IPS DF 4.7 (cell line): ENCODE data around the gene WWOX.

Experiments used
- DNase-seq: peaks from one replicate; pipeline ENCODE4 v3.0.0-alpha.2; 2013; ENCODE audit warnings: low spot score; ENCODE audit errors: extremely low read depth

WWOX gene

GRCh38 chr16:78294538-78295225 lies 195.2 kb downstream of the WWOX start:
- DNase-seq = no peak

- DNase-seq = no peak
Measured at GRCh38 chr16:78297066-78297666, 197.7 kb downstream of the WWOX start.

GRCh38 chr16:78298986-78299385 lies 199.5 kb downstream of the WWOX start:
- DNase-seq = no peak

- DNase-seq = no peak
Measured at GRCh38 chr16:78300469-78300868, 201.0 kb downstream of the WWOX start.

- DNase-seq = no peak
Measured at GRCh38 chr16:78303946-78304345, 204.5 kb downstream of the WWOX start.

- DNase-seq = no peak
Measured at GRCh38 chr16:78306361-78306760, 206.9 kb downstream of the WWOX start.

GRCh38 chr16:78307824-78308528 lies 208.5 kb downstream of the WWOX start:
- DNase-seq = no peak

- DNase-seq = no peak
Measured at GRCh38 chr16:78309763-78310162, 210.3 kb downstream of the WWOX start.

GRCh38 chr16:78310196-78310595 lies 210.7 kb downstream of the WWOX start:
- no peak for DNase-seq

GRCh38 chr16:78310990-78311561 lies 211.6 kb downstream of the WWOX start:
- no peak for DNase-seq

GRCh38 chr16:78311831-78312230 lies 212.4 kb downstream of the WWOX start:
- DNase-seq = no peak

- no peak for DNase-seq
Measured at GRCh38 chr16:78317564-78318240, 218.2 kb downstream of the WWOX start.

GRCh38 chr16:78321620-78322360 lies 222.3 kb downstream of the WWOX start:
- DNase-seq = no peak

GRCh38 chr16:78323315-78323714 lies 223.9 kb downstream of the WWOX start:
- DNase-seq = no peak

GRCh38 chr16:78324649-78325285 lies 225.3 kb downstream of the WWOX start:
- DNase-seq = no peak

- DNase-seq = no peak
Measured at GRCh38 chr16:78325468-78326352, 226.3 kb downstream of the WWOX start.

- DNase-seq = no peak
Measured at GRCh38 chr16:78326731-78327130, 227.3 kb downstream of the WWOX start.

- no peak for DNase-seq
Measured at GRCh38 chr16:78331731-78332130, 232.3 kb downstream of the WWOX start.

GRCh38 chr16:78333808-78334207 lies 234.4 kb downstream of the WWOX start:
- no peak for DNase-seq

- no peak for DNase-seq
Measured at GRCh38 chr16:78340590-78340989, 241.1 kb downstream of the WWOX start.
